HPDE6-E6E7 (cell line): ENCODE measurements around the gene SLC16A12.
"Not testable (repeated sequence)": the region's sequence is repeated elsewhere in the genome, so short reads cannot be mapped to it uniquely, and the experiment has no call there.

Experiments used
- DNase-seq: peaks from one replicate; pipeline ENCODE4 v3.0.0; 2011; ENCODE audit warnings: missing footprints; ENCODE audit errors: extremely low spot score

The SLC16A12 gene

GRCh38 chr10:89421018-89421476, 114.3 kb downstream of the SLC16A12 start:
- no peak for DNase-seq

DNA sequence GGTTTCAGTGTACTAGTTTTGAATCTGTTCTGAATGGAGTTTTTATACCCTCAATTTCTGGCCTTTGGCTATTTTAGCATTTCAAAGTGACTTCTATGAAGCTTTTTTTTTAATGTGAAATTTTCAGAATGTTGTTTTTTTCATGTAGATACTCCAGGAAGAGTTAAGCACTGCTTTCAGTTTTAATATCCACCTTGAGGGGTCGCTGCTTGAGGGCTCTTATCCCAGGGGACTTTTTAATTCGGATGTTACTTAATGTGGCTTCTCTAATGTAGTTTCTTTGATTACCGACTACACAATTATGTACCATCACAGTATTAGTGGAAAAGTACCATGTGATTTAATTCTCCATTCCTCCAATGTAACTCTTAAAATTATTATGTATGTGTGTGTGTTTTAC, 115.8 kb downstream of the SLC16A12 start:
- DNase-seq: no peak

DNA sequence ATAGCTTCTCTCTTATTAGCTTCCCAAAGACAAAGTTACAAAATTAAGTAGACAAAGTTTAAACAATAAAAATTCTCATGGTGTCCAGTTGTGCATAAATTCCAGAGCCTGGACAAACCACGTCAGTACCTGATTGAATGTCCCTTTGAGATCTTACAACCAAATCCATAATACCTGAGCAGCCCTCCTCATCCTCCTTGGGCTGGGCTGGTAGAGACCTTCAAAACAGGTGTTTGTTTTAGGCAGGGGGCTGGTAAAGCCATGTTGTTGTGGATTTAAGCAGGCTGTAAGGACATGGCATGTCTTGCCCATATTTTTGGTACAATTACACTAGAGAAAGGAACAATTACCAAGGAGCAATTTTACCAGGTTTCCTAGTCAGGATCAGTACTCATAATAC, 118.9 kb downstream of the SLC16A12 start:
- no peak for DNase-seq

DNA sequence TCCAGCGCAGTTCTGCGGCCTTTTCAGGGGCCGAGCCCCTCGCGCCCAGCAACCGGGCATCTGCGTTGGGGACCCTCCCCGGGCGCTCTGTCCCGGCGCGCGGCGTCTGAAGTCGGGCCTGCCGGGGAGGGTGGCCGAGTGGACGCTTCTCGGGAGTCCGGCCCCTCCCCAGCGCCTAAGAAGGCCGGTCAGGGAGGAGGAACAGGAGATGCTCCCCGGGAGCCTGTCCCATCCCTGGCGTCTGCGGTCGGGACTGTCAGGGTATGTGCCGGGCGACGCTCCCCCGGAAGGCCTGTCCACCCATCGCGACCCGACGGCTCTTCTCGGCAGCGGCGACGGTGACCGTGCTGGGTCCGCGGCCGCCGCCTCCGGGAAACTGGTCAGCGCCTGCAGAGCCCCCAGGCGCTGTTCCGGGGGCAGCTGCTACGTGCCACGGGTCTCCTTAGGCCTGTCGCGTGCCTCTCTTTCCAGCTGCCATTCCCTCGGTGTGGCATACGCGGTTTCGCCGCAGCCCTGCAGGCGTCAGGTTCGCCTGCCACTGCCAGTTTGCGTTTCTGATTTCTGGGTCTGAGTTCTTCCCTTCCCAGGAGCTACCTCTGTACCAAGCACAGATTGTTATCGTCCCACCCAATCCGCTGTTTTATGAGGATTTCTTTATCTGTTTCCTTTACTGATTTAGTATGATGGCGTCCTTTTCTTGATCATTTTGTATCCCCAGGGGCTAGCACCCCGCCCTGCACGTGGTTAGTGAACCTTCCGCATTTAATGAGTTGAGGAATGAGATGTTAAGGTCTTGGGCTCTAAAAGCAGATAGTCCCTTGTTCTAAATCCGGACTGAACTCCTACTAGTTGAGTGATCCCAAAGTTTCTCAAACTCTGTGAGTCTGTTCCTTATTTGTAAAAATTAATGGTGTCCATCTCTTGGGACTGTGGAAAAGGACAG, 120.2 kb downstream of the SLC16A12 start:
- DNase-seq: no peak

GRCh38 chr10:89414146-89414878, 121.1 kb downstream of the SLC16A12 start, which contains the start of gene IFIT5:
TSS of gene IFIT5 (plus strand) at chr10:89414568. CDS start at chr10:89414799, 231 bp downstream.
- no peak for DNase-seq

- no peak for DNase-seq
These were observed 121.9 kb downstream of the SLC16A12 start for GRCh38 chr10:89413398-89413912.

DNA sequence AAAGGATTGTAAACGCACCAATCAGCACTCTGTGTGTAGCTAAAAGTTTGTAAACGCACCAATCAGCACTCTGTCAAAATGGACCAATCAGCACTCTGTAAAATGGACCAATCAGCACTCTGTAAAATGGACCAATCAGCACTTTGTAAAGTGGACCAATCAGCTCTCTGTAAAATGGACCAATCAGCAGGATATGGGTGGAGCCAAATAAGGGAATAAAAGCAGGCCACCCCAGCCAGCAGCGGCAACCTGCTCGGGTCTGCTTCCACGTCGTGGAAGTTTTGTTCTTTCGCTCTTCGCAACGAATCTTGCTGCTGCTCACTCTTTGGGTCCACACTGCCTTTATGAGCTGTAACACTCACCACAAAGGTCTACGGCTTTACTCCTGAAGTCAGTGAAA, 123.1 kb downstream of the SLC16A12 start:
- DNase-seq: not testable (repeated sequence)

DNA sequence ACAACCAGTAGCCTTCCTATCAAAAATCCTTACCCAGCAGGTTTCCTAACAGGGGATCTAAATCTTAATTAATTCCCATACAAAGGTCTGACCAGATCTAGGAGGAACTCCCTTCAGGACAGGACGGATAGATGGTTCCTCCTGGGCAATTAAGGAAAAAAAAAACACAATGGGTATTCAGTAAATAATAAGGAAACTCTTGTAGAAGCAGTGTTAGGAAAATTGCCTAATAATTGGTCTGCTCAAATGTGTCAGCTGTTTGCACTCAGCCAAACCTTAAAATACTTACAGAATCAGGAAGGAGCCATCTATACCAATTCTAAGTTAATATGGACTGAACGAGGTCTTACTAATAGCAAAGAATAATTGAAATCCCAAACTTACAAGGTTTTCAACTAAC, 124.3 kb downstream of the SLC16A12 start:
- not testable (repeated sequence) for DNase-seq

DNA sequence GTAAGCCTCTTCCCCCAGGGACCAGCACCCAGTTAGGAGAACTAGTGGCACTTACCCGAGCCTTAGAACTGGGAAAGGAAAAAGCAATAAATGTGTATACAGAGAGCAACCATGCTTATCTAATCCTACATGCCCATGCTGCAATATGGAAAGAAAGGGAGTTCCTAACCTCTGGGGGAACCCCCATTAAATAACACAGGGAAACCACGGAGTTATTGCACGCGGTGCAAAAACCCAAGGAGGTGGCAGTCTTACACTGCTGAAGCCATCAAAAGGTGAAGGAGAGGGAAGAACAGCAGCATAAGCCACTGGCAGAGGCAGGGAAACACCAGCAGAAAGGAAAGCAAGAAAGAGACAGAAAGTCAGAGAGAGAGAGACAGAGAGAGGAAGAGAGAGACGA, 124.8 kb downstream of the SLC16A12 start:
- DNase-seq: not testable (repeated sequence)

GRCh38 chr10:89409282-89409681, 126.1 kb downstream of the SLC16A12 start:
- DNase-seq: not testable (repeated sequence)

GRCh38 chr10:89407792-89408191, 127.6 kb downstream of the SLC16A12 start:
- DNase-seq: not testable (repeated sequence)

DNA sequence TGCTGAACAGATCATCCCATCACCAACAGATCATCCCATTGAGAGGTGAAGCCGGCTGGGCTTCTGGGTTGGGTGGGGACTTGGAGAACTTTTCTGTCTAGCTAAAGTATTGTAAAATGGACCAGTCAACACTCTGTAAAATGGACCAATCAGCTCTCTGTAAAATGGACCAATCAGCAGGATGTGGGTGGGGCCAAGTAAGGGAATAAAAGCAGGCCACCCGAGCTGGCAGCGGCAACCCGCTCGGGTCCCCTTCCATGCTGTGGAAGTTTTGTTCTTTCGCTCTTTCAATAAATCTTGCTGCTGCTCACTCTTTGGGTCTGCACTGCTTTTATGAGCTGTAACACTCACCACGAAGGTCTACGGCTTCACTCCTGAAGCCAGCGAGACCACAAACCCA, 129.2 kb downstream of the SLC16A12 start:
- DNase-seq: not testable (repeated sequence)

DNA sequence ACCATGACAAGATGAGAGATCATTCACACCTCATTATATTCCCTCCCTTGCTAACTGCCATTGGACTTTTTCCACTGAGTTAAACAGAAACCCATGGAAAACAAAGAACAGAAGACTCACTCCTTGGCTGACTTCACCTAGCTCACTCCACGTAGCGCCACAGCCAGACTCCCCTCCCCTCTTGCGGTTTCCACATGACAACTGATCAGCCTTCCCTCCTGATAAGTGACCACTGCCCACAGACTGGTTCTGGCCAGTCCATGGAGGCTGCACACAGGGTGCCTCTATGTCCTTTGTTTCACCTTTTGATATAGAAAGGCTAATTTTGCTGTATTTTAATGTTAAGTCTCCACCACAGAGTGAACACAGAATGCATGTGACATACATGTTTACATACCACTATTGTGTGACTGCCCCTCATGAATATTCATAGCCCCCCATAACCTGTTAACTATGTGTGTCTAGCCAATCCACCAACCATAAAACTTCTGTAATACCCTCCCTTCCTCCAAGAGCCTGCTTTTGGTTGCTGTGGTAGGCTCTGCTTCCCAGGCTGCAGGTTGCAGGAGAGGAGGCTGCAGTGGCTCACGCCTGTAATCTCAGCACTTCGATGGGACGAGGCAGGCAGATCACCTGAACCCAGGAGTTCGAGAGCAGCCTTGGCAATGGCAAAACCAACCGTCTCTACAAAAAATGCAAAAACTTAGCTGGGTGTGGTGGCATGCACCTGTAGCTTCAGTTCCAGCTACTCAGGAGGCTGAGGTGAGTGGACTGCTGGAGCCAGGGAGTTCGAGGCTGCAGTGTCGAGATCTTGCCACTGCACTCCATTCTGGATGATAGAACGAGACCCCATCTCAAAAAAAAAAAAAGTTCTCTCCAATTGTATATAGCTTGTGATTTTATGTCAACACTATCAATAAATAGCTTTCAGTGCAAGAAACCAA, 131.0 kb downstream of the SLC16A12 start:
- no peak for DNase-seq

DNA sequence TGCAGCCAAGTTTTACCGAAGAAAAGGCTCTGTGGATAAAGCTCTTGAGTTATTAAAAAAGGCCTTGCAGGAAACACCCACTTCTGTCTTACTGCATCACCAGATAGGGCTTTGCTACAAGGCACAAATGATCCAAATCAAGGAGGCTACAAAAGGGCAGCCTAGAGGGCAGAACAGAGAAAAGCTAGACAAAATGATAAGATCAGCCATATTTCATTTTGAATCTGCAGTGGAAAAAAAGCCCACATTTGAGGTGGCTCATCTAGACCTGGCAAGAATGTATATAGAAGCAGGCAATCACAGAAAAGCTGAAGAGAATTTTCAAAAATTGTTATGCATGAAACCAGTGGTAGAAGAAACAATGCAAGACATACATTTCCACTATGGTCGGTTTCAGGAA, 132.4 kb downstream of the SLC16A12 start:
- no peak for DNase-seq

DNA sequence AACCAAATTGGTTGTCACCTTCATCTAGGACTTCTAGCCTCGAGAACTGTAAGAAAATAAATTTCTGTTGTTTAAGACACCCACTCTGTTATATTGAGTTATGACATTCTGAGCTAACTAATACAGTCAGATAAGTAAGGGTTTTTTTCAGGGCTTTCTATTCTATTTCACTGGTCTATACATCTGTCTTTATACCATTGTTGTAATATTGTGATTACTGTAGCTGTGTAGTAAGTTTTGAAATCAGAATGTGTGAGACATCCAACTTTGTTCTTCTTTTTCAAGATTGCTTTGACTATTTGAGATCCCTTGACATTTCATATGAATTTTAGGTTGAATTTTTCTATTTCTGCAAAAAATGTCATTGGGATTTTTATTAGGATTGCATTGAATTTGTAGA, 135.4 kb downstream of the SLC16A12 start:
- DNase-seq: no peak

GRCh38 chr10:89398003-89398749, 137.2 kb downstream of the SLC16A12 start:
- no peak for DNase-seq

- DNase-seq: no peak
These were observed 140.3 kb downstream of the SLC16A12 start for GRCh38 chr10:89395141-89395540.

DNA sequence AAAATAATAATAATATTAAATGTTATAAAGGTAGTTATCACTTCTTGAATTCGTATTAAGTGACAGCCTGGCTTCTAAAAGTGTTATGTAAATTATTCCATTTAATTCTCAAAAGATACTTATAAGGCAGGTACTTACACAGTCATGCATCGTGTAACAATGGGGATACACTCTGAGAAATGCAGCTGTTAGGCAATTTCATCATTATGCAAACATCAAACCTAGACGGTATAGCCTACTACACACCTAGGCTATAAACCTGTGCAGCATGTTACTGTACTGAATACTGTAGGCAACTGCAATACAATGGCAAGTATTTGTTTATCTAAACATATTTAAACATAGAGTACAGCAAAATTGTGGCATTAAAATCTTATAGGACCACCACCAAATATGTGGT, 141.5 kb downstream of the SLC16A12 start:
- DNase-seq: no peak

- DNase-seq: no peak
These were observed 142.4 kb downstream of the SLC16A12 start for GRCh38 chr10:89392974-89393373.
